Stimulated activated CD8-positive, alpha-beta memory T cell treated with anti-CD3 and anti-CD28 coated beads, Interleukin-15, amount 100 ng/mL, for 48 hours (primary cell): ENCODE measurements around the gene NOX1.
"Not testable (repeated sequence)": the region's sequence is repeated elsewhere in the genome, so short reads cannot be mapped to it uniquely, and the experiment has no call there.

Experiments
- DNase-seq, 2 donors: peaks; one replicate each; pipeline ENCODE4 v3.0.0-alpha.2; 2020; ENCODE audit warnings: low read depth in 2 of 2

The NOX1 gene

GRCh38 chrX:100819837-100820666 lies 54.1 kb downstream of the NOX1 start, which contains the start of gene CSTF2:
Gene CSTF2, plus strand, starts transcription at chrX:100820391. Its CDS starts 26 bp downstream, at chrX:100820417.
- peak; percentile 63 to 72 for DNase-seq

GRCh38 chrX:100819534-100819836 lies 54.7 kb downstream of the NOX1 start:
- DNase-seq: peak in 1 of 2 donors; percentile 10

GRCh38 chrX:100817340-100817739 lies 56.8 kb downstream of the NOX1 start:
- no peak for DNase-seq

- no peak for DNase-seq
These were observed 61.7 kb downstream of the NOX1 start for GRCh38 chrX:100812216-100813158.

GRCh38 chrX:100808265-100808664 lies 65.9 kb downstream of the NOX1 start:
- DNase-seq: not testable (repeated sequence)

- DNase-seq: no peak
These were observed 69.4 kb downstream of the NOX1 start for GRCh38 chrX:100804780-100805179.

- no peak for DNase-seq
These were observed 71.3 kb downstream of the NOX1 start for GRCh38 chrX:100802843-100803242.

GRCh38 chrX:100798484-100799214 lies 75.5 kb downstream of the NOX1 start:
- DNase-seq: no peak

GRCh38 chrX:100797359-100797758 lies 76.8 kb downstream of the NOX1 start:
- DNase-seq: no peak

- not testable (repeated sequence) for DNase-seq
These were observed 77.8 kb downstream of the NOX1 start for GRCh38 chrX:100796371-100796770.
